Activated CD8-positive, alpha-beta memory T cell treated with anti-CD3 and anti-CD28 coated beads for 36 hours (primary cell): ENCODE measurements around the gene SULT2B1. TPM values are rescaled to one million over a fixed set of nuclear protein-coding genes. Genes with fewer than 3 reads are reported as not detected.

ENCODE experiments used
- CTCF ChIA-PET: fragments of 350-600 bp; sonication (Branson Sonifier 250); formaldehyde crosslinking; loops from one replicate; lab custom pipeline; 2021; ENCODE audit warnings: antibody characterized with exemption; lab: Charles Lee
- POLR2A ChIA-PET: fragments of 350-600 bp; sonication (Branson Sonifier 250); formaldehyde crosslinking; loops from one replicate; lab custom pipeline; 2021; ENCODE audit warnings: antibody characterized with exemption; lab: Charles Lee
- total RNA-seq, 2 experiments: library from RNA; stranded (reverse); gene quantifications; one replicate each; pipeline ENCODE4 v1.2.3, GENCODE V29; 2021

SULT2B1 gene
- not detected for total RNA-seq

- ChIA-PET POLR2A (no interaction called here), CTCF (interaction anchor here (0.6 kb wide), 1 partner anchor 180 kb away, joined by 3 read pairs; no protein-coding TSS in a partner anchor)
Observed at GRCh38 chr19:48551437-48552302, at the start of gene SULT2B1. SULT2B1 (plus strand) TSS chr19:48552172; CDS start chr19:48552253, 81 bp downstream.

- ChIA-PET POLR2A (interaction anchor here (1.0 kb wide), 1 partner anchor 118 kb away, joined by 4 read pairs; no protein-coding TSS in a partner anchor), CTCF (interaction anchor here (0.5 to 1.2 kb wide), 5 partner anchors 11 to 111 kb away, joined by 3 to 7 read pairs (median 3); partner anchors contain the start of gene KDELR1)
Observed at GRCh38 chr19:48502350-48503018, 49.5 kb upstream of the SULT2B1 start.

GRCh38 chr19:48506138-48506733 lies 45.7 kb upstream of the SULT2B1 start:
- ChIA-PET POLR2A (no interaction called here), CTCF (interaction anchor here (0.6 to 3.7 kb wide), 19 partner anchors 12 to 337 kb away, joined by 3 to 25 read pairs (median 3); no protein-coding TSS in a partner anchor)

GRCh38 chr19:48507911-48508439 lies 44.0 kb upstream of the SULT2B1 start:
- CTCF ChIA-PET = interaction anchor here (1.0 to 3.7 kb wide), 6 partner anchors 8 to 101 kb away, joined by 3 to 25 read pairs (median 10); no protein-coding TSS in a partner anchor
- POLR2A ChIA-PET = interaction anchor here (0.5 to 0.8 kb wide), 2 partner anchors 76 to 236 kb away, joined by 3 to 5 read pairs; no protein-coding TSS in a partner anchor

- ChIA-PET POLR2A (no interaction called here), CTCF (interaction anchor here (1.1 to 3.7 kb wide), 3 partner anchors 19 to 81 kb away, joined by 4 to 16 read pairs (median 15); no protein-coding TSS in a partner anchor)
Observed at GRCh38 chr19:48508729-48509411, 43.1 kb upstream of the SULT2B1 start.

GRCh38 chr19:48509467-48510194 lies 42.3 kb upstream of the SULT2B1 start:
- CTCF ChIA-PET = interaction anchor here (1.1 to 3.7 kb wide), 3 partner anchors 20 to 80 kb away, joined by 4 to 16 read pairs (median 15); no protein-coding TSS in a partner anchor
- POLR2A ChIA-PET = no interaction called here

GRCh38 chr19:48510421-48511268 lies 41.3 kb upstream of the SULT2B1 start:
- ChIA-PET CTCF (interaction anchor here (0.6 to 3.7 kb wide), 3 partner anchors 21 to 1477 kb away, joined by 3 to 15 read pairs (median 4); no protein-coding TSS in a partner anchor), POLR2A (no interaction called here)

- ChIA-PET CTCF (interaction anchor here (0.6 kb wide), 1 partner anchor 1478 kb away, joined by 3 read pairs; no protein-coding TSS in a partner anchor), POLR2A (no interaction called here)
Observed at GRCh38 chr19:48511321-48511731, 40.6 kb upstream of the SULT2B1 start.

GRCh38 chr19:48511800-48512503 lies 40.0 kb upstream of the SULT2B1 start, which contains the start of gene LMTK3:
LMTK3 (minus strand) TSS chr19:48511835; CDS start chr19:48511576, 259 bp downstream.
- ChIA-PET POLR2A (no interaction called here), CTCF (no interaction called here)

GRCh38 chr19:48512504-48513288 lies 39.3 kb upstream of the SULT2B1 start:
- POLR2A ChIA-PET = no interaction called here

GRCh38 chr19:48513289-48514122 lies 38.5 kb upstream of the SULT2B1 start:
- ChIA-PET POLR2A (interaction anchor here (0.6 to 0.9 kb wide), 3 partner anchors 10 to 72 kb away, joined by 3 read pairs; no protein-coding TSS in a partner anchor), CTCF (interaction anchor here (0.7 to 1.7 kb wide), 6 partner anchors 11 to 122 kb away, joined by 3 to 5 read pairs (median 3); partner anchors contain the start of gene KDELR1)

More at GRCh38 chr19:48512504-48513288, 39.3 kb upstream of the SULT2B1 start:
- CTCF ChIA-PET = interaction anchor here (1.0 kb wide), 1 partner anchor 77 kb away, joined by 3 read pairs; no protein-coding TSS in a partner anchor

- ChIA-PET CTCF (interaction anchor here (0.7 to 1.7 kb wide), 6 partner anchors 12 to 123 kb away, joined by 3 to 6 read pairs (median 4); partner anchors contain the start of gene KDELR1), POLR2A (interaction anchor here (0.7 to 0.9 kb wide), 2 partner anchors 59 to 71 kb away, joined by 3 read pairs; no protein-coding TSS in a partner anchor)
Observed at GRCh38 chr19:48514123-48514458, 37.9 kb upstream of the SULT2B1 start.

- CTCF ChIA-PET = interaction anchor here (0.8 to 1.6 kb wide), 2 partner anchors 9 to 72 kb away, joined by 3 read pairs; no protein-coding TSS in a partner anchor
- POLR2A ChIA-PET = no interaction called here
Observed at GRCh38 chr19:48516536-48516935, 35.4 kb upstream of the SULT2B1 start.

- ChIA-PET POLR2A (no interaction called here), CTCF (interaction anchor here (0.7 kb wide), 1 partner anchor 61 kb away, joined by 3 read pairs; no protein-coding TSS in a partner anchor)
Observed at GRCh38 chr19:48518207-48518606, 33.8 kb upstream of the SULT2B1 start.
